AG04449 (cell line): ENCODE data around the gene CDK16.

Source experiments
- CTCF ChIA-PET: fragments of 350-600 bp; formaldehyde crosslinking; extraction: SDS; loops from one replicate; lab custom pipeline; 2021; ENCODE audit warnings: antibody characterized with exemption; lab: Yijun Ruan, JAX
- POLR2A ChIA-PET: fragments of 400-600, 350-600 bp; formaldehyde crosslinking; extraction: SDS; loops from one replicate; lab custom pipeline; 2020; ENCODE audit warnings: antibody characterized with exemption, inconsistent platforms; lab: Yijun Ruan, JAX
- DNase-seq: peaks from one replicate; pipeline ENCODE4 v3.0.0-alpha.2; 2010; ENCODE audit warnings: low read depth, low spot score
- H3K4me3 ChIP-seq: 2 replicates; pipeline ENCODE4 v1.5.1; 2011; ENCODE audit warnings: low read depth, mild to moderate bottlenecking, control low read depth, low read length
- TF ChIP-seq, protein P1 (sequence below): IDR thresholded peaks from one replicate; pipeline ENCODE4 v1.5.1; 2011; ENCODE audit warnings: mild to moderate bottlenecking, moderate library complexity, low read length, control low read depth, inconsistent platforms; ENCODE audit not compliant: insufficient read depth; ENCODE audit errors: missing control alignments

CDK16 gene

DNA sequence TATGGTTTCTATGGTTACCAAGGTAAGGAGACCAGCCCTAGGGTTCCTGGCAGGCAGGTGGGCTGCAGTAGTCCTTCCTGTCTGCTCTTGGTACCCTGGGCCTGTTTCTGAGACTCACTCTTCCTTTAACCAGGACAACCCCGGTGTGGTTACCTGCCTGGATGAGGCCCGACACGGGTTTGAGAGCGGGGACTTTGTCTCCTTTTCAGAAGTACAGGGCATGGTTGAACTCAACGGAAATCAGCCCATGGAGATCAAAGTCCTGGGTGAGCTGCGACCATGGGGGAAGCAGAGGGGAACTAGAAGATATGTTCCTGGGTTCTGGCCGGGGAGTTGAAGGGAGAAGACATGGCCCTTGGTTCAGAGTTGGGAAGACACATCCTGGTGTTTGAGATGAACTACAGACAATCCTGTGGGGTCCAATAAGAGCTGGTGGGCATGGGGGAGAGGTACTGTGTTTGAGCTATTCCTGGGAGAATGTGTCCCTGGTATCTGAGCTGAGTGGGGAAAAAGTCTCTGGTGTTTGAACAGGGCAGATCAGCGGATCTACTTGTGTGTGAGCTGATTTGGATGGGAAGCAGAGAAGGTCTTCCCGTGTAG is 17.0 kb upstream of the CDK16 start:
- no peak for DNase-seq
- CTCF ChIA-PET: interaction anchor here (1.5 to 1.8 kb wide), 2 partner anchors 9 to 182 kb away, joined by 3 to 8 read pairs; no protein-coding TSS in a partner anchor
- H3K4me3 ChIP-seq: no peak overlapping the region
- TF ChIP-seq, protein P1, sequence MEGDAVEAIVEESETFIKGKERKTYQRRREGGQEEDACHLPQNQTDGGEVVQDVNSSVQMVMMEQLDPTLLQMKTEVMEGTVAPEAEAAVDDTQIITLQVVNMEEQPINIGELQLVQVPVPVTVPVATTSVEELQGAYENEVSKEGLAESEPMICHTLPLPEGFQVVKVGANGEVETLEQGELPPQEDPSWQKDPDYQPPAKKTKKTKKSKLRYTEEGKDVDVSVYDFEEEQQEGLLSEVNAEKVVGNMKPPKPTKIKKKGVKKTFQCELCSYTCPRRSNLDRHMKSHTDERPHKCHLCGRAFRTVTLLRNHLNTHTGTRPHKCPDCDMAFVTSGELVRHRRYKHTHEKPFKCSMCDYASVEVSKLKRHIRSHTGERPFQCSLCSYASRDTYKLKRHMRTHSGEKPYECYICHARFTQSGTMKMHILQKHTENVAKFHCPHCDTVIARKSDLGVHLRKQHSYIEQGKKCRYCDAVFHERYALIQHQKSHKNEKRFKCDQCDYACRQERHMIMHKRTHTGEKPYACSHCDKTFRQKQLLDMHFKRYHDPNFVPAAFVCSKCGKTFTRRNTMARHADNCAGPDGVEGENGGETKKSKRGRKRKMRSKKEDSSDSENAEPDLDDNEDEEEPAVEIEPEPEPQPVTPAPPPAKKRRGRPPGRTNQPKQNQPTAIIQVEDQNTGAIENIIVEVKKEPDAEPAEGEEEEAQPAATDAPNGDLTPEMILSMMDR: no peak
- POLR2A ChIA-PET: no interaction called here

DNA sequence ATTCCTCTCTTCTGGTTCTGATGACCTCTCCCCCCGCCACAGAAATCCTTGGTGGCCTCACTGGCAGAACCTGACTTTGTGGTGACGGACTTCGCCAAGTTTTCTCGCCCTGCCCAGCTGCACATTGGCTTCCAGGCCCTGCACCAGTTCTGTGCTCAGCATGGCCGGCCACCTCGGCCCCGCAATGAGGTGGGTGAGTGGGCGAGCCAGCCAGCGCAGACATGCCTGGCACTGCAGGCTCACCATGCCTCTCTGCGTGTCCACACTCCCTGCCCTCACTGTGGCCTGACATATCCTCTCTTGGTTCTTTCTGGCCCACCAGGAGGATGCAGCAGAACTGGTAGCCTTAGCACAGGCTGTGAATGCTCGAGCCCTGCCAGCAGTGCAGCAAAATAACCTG is 16.2 kb upstream of the CDK16 start:
- TF ChIP-seq, protein P1: no peak
- POLR2A ChIA-PET: no interaction called here
- no peak overlapping the region for H3K4me3 ChIP-seq
- no peak for DNase-seq
- CTCF ChIA-PET: interaction anchor here (1.3 kb wide), 1 partner anchor 182 kb away, joined by 4 read pairs; no protein-coding TSS in a partner anchor

DNA sequence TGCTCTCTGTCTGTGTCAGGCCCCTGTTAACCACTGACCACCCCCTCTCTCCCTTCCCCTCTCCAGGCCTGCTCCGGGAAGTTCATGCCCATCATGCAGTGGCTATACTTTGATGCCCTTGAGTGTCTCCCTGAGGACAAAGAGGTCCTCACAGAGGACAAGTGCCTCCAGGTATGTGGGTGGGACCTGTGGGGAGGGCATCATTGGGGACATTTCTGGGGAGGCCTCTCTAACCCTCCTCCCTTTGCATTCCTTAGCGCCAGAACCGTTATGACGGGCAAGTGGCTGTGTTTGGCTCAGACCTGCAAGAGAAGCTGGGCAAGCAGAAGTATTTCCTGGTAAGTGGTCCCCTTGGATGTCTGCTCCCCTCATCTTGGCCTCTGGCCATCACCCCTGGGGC is 15.6 kb upstream of the CDK16 start:
- H3K4me3 ChIP-seq: no peak overlapping the region
- CTCF ChIA-PET: interaction anchor here (1.3 kb wide), 1 partner anchor 182 kb away, joined by 4 read pairs; no protein-coding TSS in a partner anchor
- TF ChIP-seq, protein P1: no peak
- no peak for DNase-seq
- POLR2A ChIA-PET: no interaction called here

DNA sequence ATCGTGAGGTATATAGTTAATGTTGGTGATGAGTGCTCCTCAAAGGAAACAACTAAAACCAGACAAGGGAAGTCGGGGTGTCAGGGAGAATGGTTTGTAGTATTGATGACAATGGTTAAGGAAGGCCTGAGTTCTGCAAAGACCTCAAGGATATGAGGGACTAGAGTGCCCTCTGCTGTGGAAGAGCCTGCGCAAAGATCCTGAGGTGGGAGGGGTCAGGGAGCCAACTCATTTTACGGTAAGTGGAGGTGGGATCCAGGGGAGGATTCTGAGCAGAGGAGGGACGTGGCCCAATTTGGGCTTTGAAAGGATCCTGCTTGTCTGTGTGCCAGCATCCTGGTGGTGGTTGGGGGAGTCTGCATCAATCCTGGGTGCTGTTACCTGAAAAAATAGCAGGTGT is 13.5 kb upstream of the CDK16 start:
- ChIA-PET POLR2A (interaction anchor here (3.0 kb wide), 1 partner anchor 12 kb away, joined by 9 read pairs; no protein-coding TSS in a partner anchor), CTCF (no interaction called here)
- no peak for DNase-seq
- TF ChIP-seq, protein P1: no peak
- H3K4me3 ChIP-seq: no peak overlapping the region

DNA sequence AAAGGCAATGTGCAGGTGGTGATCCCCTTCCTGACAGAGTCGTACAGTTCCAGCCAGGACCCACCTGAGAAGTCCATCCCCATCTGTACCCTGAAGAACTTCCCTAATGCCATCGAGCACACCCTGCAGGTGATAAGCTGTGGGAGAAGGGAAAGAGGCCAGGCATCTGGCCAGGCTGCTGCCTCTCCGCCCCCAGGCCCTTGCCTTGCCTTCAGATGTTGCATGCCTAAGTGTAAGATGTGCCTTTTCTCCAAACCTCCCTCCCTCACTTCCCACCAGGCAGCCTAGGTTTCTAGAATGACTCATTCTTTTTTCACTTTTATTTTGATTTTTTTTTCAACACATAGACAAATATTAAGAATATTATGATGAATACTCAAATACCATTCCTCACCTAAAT is 12.2 kb upstream of the CDK16 start:
- CTCF ChIA-PET: no interaction called here
- POLR2A ChIA-PET: interaction anchor here (3.0 kb wide), 1 partner anchor 11 kb away, joined by 9 read pairs; no protein-coding TSS in a partner anchor

DNA sequence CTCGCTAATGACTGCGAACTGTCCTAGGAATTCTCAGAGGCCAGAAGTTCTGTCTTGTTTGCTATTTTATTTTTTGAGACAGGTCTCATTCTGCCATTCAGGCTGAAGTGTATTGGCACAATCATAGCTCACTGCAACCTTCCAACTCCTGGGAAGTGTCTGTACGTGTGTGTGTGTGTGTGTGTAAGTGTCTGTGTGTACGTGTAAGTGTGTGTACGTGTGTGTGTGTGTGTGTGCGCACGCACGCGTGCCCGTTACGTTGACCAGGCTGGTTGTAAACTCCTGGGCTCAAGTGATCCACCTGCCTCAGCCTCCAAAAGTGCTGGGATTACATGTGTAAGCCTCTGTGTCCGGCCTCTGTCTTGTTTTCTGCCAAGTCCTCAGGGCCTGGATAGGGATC is 10.4 kb upstream of the CDK16 start:
- TF ChIP-seq, protein P1: no peak
- ChIA-PET POLR2A (no interaction called here), CTCF (interaction anchor here (1.4 kb wide), 1 partner anchor 177 kb away, joined by 3 read pairs; no protein-coding TSS in a partner anchor)
- no peak overlapping the region for H3K4me3 ChIP-seq
- DNase-seq: no peak

More for the DNA sequence above, 12.2 kb upstream of the CDK16 start:
- no peak overlapping the region for H3K4me3 ChIP-seq
- TF ChIP-seq, protein P1: no peak
- no peak for DNase-seq
